Colonic mucosa (tissue), 4 donors: ENCODE measurements around the gene PIGW. TPM values are rescaled to one million over a fixed set of nuclear protein-coding genes. Genes with fewer than 3 reads are reported as not detected.

Experiments
- DNase-seq: peaks from one replicate; pipeline ENCODE4 v3.0.0-alpha.2; 2020
- H3K27ac ChIP-seq: fragments of 200-600 bp; one replicate; pipeline ENCODE4 v1.8.0; 2021
- H3K27me3 ChIP-seq: fragments of 200-600 bp; one replicate; pipeline ENCODE4 v1.8.0; 2021
- H3K36me3 ChIP-seq: fragments of 200-600 bp; one replicate; pipeline ENCODE4 v1.8.0; 2021
- H3K4me1 ChIP-seq: fragments of 200-600 bp; one replicate; pipeline ENCODE4 v1.8.0; 2021; ENCODE audit warnings: mild to moderate bottlenecking
- H3K4me3 ChIP-seq: fragments of 200-600 bp; one replicate; pipeline ENCODE4 v1.8.0; 2021
- H3K9ac ChIP-seq, 2 donors: one replicate each; pipeline ENCODE4 v1.7.0; 2013; ENCODE audit warnings: control low read depth in 2 of 2, low read depth in 2 of 2, low read length in 2 of 2
- H3K9me3 ChIP-seq: fragments of 200-600 bp; one replicate; pipeline ENCODE4 v1.8.0; 2021
- CTCF ChIP-seq: fragments of 200-600 bp; IDR thresholded peaks from one replicate; pipeline ENCODE4 v1.8.0; 2022; ENCODE audit warnings: antibody characterized with exemption, mild to moderate bottlenecking
- intact Hi-C: fragments of 100-400 bp; cut with DNase I; formaldehyde crosslinking; loops from one replicate; pipeline ENCODE4 v1.14.1; 2022
- total RNA-seq, 2 donors: library from RNA; stranded (reverse); fragmentation: NEBNext Ultra II Directional in 1 of 2; extraction: Animal tissue kit (Norgen Biotek cat#: 25700) in 1 of 2; gene quantifications; one replicate each; pipeline ENCODE4 v1.2.1, GENCODE V29; 2021
- donor health status: healthy.
- donor health status: DM: no; HTN: no; CAD: no.
- donor health status: DM: no; HTN: no; CAD: no.

The PIGW gene
- total RNA-seq: 10 to 100 TPM in 1 of 2 donors, 1 to 10 TPM in 1; 4.8 to 10.2 TPM

GRCh38 chr17:36534840-36535668 is at the start of gene PIGW, which contains the start of gene MYO19:
PIGW (plus strand) TSS chr17:36534987; CDS start chr17:36537102, 2,115 bp downstream.
MYO19 (minus strand) TSS chr17:36534868; CDS start chr17:36532538, 2,330 bp downstream.
- intact Hi-C loops: no loop called here
- DNase-seq: peak; percentile 92

GRCh38 chr17:36485027-36485426 is 49.8 kb upstream of the PIGW start:
- no peaks in the 10 kb centered on the region for H3K36me3 ChIP-seq
- no peak for TF ChIP-seq CTCF
- H3K27me3 ChIP-seq: no peaks in the 10 kb centered on the region
- H3K4me3 ChIP-seq: no peak overlapping the region
- H3K9ac ChIP-seq: no peak overlapping the region
- DNase-seq: no peak
- H3K4me1 ChIP-seq: peaks cover 8% of the 10 kb centered on the region
- H3K9me3 ChIP-seq: no peaks in the 10 kb centered on the region
- intact Hi-C loops: loop anchor here (10.0 kb wide), 1 partner anchor 510 kb away; no protein-coding TSS in a partner anchor
- no peak overlapping the region for H3K27ac ChIP-seq

More at GRCh38 chr17:36534840-36535668, at the start of gene PIGW, which contains the start of gene MYO19:
- Histone ChIP-seq H3K9ac (peak within 1 kb of the TSS; percentile 93 to 98), H3K9me3 (no peaks in the 10 kb centered on the region), H3K36me3 (no peaks in the 10 kb centered on the region), H3K4me3 (peak within 1 kb of the TSS; percentile 87), H3K27me3 (no peaks in the 10 kb centered on the region), H3K27ac (peak within 1 kb of the TSS; percentile 93), H3K4me1 (peaks cover 4% of the 10 kb centered on the region)
- TF ChIP-seq CTCF: no peak

GRCh38 chr17:36485805-36486203 is 49.0 kb upstream of the PIGW start:
- Histone ChIP-seq H3K4me3 (peak overlapping the region; percentile 99), H3K9ac (peak overlapping the region; percentile 26 to 90), H3K27me3 (no peaks in the 10 kb centered on the region), H3K27ac (no peak overlapping the region), H3K4me1 (peaks cover 8% of the 10 kb centered on the region), H3K36me3 (no peaks in the 10 kb centered on the region), H3K9me3 (no peaks in the 10 kb centered on the region)
- no peak for DNase-seq
- intact Hi-C loops: loop anchor here (10.0 kb wide), 1 partner anchor 511 kb away; no protein-coding TSS in a partner anchor
- TF ChIP-seq CTCF: no peak

- Histone ChIP-seq H3K4me1 (peaks cover 8% of the 10 kb centered on the region), H3K9me3 (no peaks in the 10 kb centered on the region), H3K9ac (peak within 1 kb of the TSS; percentile 90 to 97), H3K36me3 (no peaks in the 10 kb centered on the region), H3K27me3 (no peaks in the 10 kb centered on the region), H3K27ac (peak within 1 kb of the TSS; percentile 67), H3K4me3 (peak within 1 kb of the TSS; percentile 99)
- intact Hi-C loops: loop anchor here (10.0 kb wide), 1 partner anchor 512 kb away; no protein-coding TSS in a partner anchor
- no peak for TF ChIP-seq CTCF
- peak; percentile 94 for DNase-seq
Measured at GRCh38 chr17:36486204-36487194, 48.3 kb upstream of the PIGW start, which contains the start of gene ZNHIT3. ZNHIT3 (plus strand) TSS chr17:36486681; CDS start chr17:36486700, 19 bp downstream.

GRCh38 chr17:36493956-36494355 is 40.8 kb upstream of the PIGW start:
- no peak for DNase-seq
- Histone ChIP-seq H3K4me3 (no peak overlapping the region), H3K27me3 (no peaks in the 10 kb centered on the region), H3K9me3 (no peaks in the 10 kb centered on the region), H3K36me3 (no peaks in the 10 kb centered on the region), H3K9ac (no peak overlapping the region), H3K27ac (no peak overlapping the region), H3K4me1 (no peaks in the 10 kb centered on the region)
- TF ChIP-seq CTCF: no peak
- intact Hi-C loops: no loop called here
